ENCODE results near the gene MOGAT3. TPM values are rescaled to one million over a fixed set of nuclear protein-coding genes. Genes with fewer than 3 reads are reported as not detected.

Gene MOGAT3
- polyA plus RNA-seq, 1 donor from 2014 or later: not detected

GRCh38 chr7:101237206-101238067, 36.6 kb upstream of the MOGAT3 start, which contains the start of gene CLDN15:
CLDN15 (minus strand) TSS chr7:101237802; CDS start chr7:101237581, 221 bp downstream.
- Mint-ChIP-seq H3K27me3 (no peaks in the 10 kb centered on the region), H3K36me3 (no peaks in the 10 kb centered on the region), H3K4me1 (peaks cover 0 to 5% (median 0%) of the 10 kb centered on the region in 3 donors), H3K9me3 (no peaks in the 10 kb centered on the region), H3K4me3 (no peak within 1 kb of the TSS), H3K27ac (peak within 1 kb of the TSS in 1 of 3 donors; percentile 53)

GRCh38 chr7:101236292-101236835, 35.5 kb upstream of the MOGAT3 start:
- H3K4me3 Mint-ChIP-seq: no peak overlapping the region
- H3K27me3 Mint-ChIP-seq: no peaks in the 10 kb centered on the region
- no peak overlapping the region for H3K27ac Mint-ChIP-seq
- H3K36me3 Mint-ChIP-seq: no peaks in the 10 kb centered on the region
- H3K4me1 Mint-ChIP-seq: peaks cover 0 to 2% (median 0%) of the 10 kb centered on the region in 3 donors
- no peaks in the 10 kb centered on the region for H3K9me3 Mint-ChIP-seq

- no peaks in the 10 kb centered on the region for H3K36me3 Mint-ChIP-seq
- H3K4me3 Mint-ChIP-seq: no peak overlapping the region
- peaks cover 0 to 2% (median 2%) of the 10 kb centered on the region in 3 donors for H3K4me1 Mint-ChIP-seq
- H3K27ac Mint-ChIP-seq: no peak overlapping the region
- H3K9me3 Mint-ChIP-seq: no peaks in the 10 kb centered on the region
- H3K27me3 Mint-ChIP-seq: no peaks in the 10 kb centered on the region
Measured at GRCh38 chr7:101235522-101235921, 34.7 kb upstream of the MOGAT3 start.

GRCh38 chr7:101235050-101235449, 34.2 kb upstream of the MOGAT3 start:
- no peaks in the 10 kb centered on the region for H3K27me3 Mint-ChIP-seq
- H3K27ac Mint-ChIP-seq: no peak overlapping the region
- H3K9me3 Mint-ChIP-seq: no peaks in the 10 kb centered on the region
- peaks cover 0 to 2% (median 2%) of the 10 kb centered on the region in 3 donors for H3K4me1 Mint-ChIP-seq
- no peaks in the 10 kb centered on the region for H3K36me3 Mint-ChIP-seq
- H3K4me3 Mint-ChIP-seq: peak overlapping the region in 1 of 4 donors; percentile 45

- H3K4me1 Mint-ChIP-seq: peaks cover 0 to 2% (median 2%) of the 10 kb centered on the region in 3 donors
- H3K4me3 Mint-ChIP-seq: peak overlapping the region in 1 of 4 donors; percentile 45
- no peak overlapping the region for H3K27ac Mint-ChIP-seq
- H3K27me3 Mint-ChIP-seq: no peaks in the 10 kb centered on the region
- H3K36me3 Mint-ChIP-seq: no peaks in the 10 kb centered on the region
- H3K9me3 Mint-ChIP-seq: no peaks in the 10 kb centered on the region
Measured at GRCh38 chr7:101234636-101235035, 33.8 kb upstream of the MOGAT3 start.

GRCh38 chr7:101233907-101234547, 33.2 kb upstream of the MOGAT3 start:
- Mint-ChIP-seq H3K36me3 (no peaks in the 10 kb centered on the region), H3K4me1 (peaks cover 0 to 2% (median 2%) of the 10 kb centered on the region in 3 donors)

GRCh38 chr7:101232141-101232850, 31.5 kb upstream of the MOGAT3 start:
- Mint-ChIP-seq H3K36me3 (no peaks in the 10 kb centered on the region), H3K4me3 (no peak overlapping the region), H3K4me1 (peaks cover 0 to 3% (median 2%) of the 10 kb centered on the region in 3 donors), H3K27me3 (no peaks in the 10 kb centered on the region), H3K9me3 (no peaks in the 10 kb centered on the region), H3K27ac (peak overlapping the region in 1 of 3 donors; percentile 74)

More at GRCh38 chr7:101233907-101234547, 33.2 kb upstream of the MOGAT3 start:
- H3K27me3 Mint-ChIP-seq: no peaks in the 10 kb centered on the region
- no peak overlapping the region for H3K4me3 Mint-ChIP-seq
- peak overlapping the region in 1 of 3 donors; percentile 59 for H3K27ac Mint-ChIP-seq
- no peaks in the 10 kb centered on the region for H3K9me3 Mint-ChIP-seq

GRCh38 chr7:101231644-101232043, 30.8 kb upstream of the MOGAT3 start:
- Mint-ChIP-seq H3K9me3 (no peaks in the 10 kb centered on the region), H3K36me3 (no peaks in the 10 kb centered on the region), H3K27me3 (no peaks in the 10 kb centered on the region), H3K4me3 (no peak overlapping the region), H3K4me1 (peaks cover 0 to 3% (median 2%) of the 10 kb centered on the region in 3 donors), H3K27ac (peak overlapping the region in 1 of 3 donors; percentile 74)

GRCh38 chr7:101226721-101227120, 25.9 kb upstream of the MOGAT3 start:
- H3K9me3 Mint-ChIP-seq: no peaks in the 10 kb centered on the region
- H3K36me3 Mint-ChIP-seq: peaks cover 4% of the 10 kb centered on the region
- H3K4me1 Mint-ChIP-seq: peaks cover 0 to 6% (median 2%) of the 10 kb centered on the region in 3 donors
- no peak overlapping the region for H3K4me3 Mint-ChIP-seq
- no peak overlapping the region for H3K27ac Mint-ChIP-seq
- H3K27me3 Mint-ChIP-seq: no peaks in the 10 kb centered on the region

GRCh38 chr7:101225650-101226049, 24.8 kb upstream of the MOGAT3 start:
- peaks cover 4% of the 10 kb centered on the region for H3K36me3 Mint-ChIP-seq
- H3K27ac Mint-ChIP-seq: no peak overlapping the region
- H3K9me3 Mint-ChIP-seq: no peaks in the 10 kb centered on the region

GRCh38 chr7:101223528-101223927, 22.7 kb upstream of the MOGAT3 start:
- Mint-ChIP-seq H3K27me3 (no peaks in the 10 kb centered on the region), H3K27ac (no peak overlapping the region), H3K4me1 (peaks cover 7 to 16% (median 12%) of the 10 kb centered on the region in 3 donors), H3K9me3 (no peaks in the 10 kb centered on the region), H3K36me3 (peaks cover 4% of the 10 kb centered on the region), H3K4me3 (peak overlapping the region in 1 of 4 donors; percentile 47)

More at GRCh38 chr7:101225650-101226049, 24.8 kb upstream of the MOGAT3 start:
- Mint-ChIP-seq H3K27me3 (no peaks in the 10 kb centered on the region), H3K4me3 (no peak overlapping the region), H3K4me1 (peaks cover 0 to 5% (median 5%) of the 10 kb centered on the region in 3 donors)

GRCh38 chr7:101222275-101222830, 21.5 kb upstream of the MOGAT3 start:
- Mint-ChIP-seq H3K27ac (no peak overlapping the region), H3K36me3 (peaks cover 4% of the 10 kb centered on the region), H3K4me3 (no peak overlapping the region), H3K27me3 (peaks cover 2% of the 10 kb centered on the region), H3K9me3 (no peaks in the 10 kb centered on the region), H3K4me1 (peaks cover 12 to 17% (median 16%) of the 10 kb centered on the region in 3 donors)

- Mint-ChIP-seq H3K4me1 (peaks cover 12 to 19% (median 19%) of the 10 kb centered on the region in 3 donors), H3K27ac (peak overlapping the region in 1 of 3 donors; percentile 9), H3K36me3 (peaks cover 4% of the 10 kb centered on the region), H3K4me3 (peak overlapping the region in 2 of 4 donors; percentile 10 to 12), H3K9me3 (no peaks in the 10 kb centered on the region), H3K27me3 (peaks cover 2% of the 10 kb centered on the region)
Measured at GRCh38 chr7:101220295-101220694, 19.5 kb upstream of the MOGAT3 start.

Data from IgD-negative memory B cell (primary cell).